C4-2B (cell line): ENCODE data around the gene EPB41L2.

Experiments
- ZFX ChIP-seq: fragments of 450-650 bp; IDR thresholded peaks from 2 replicates; pipeline ENCODE4 v1.6.1; 2017
- TF ChIP-seq, protein P1 (sequence below): fragments of 450-650 bp; conservative IDR thresholded peaks from 2 replicates; pipeline ENCODE4 v1.5.1; 2017; ENCODE audit warnings: mild to moderate bottlenecking

DNA sequence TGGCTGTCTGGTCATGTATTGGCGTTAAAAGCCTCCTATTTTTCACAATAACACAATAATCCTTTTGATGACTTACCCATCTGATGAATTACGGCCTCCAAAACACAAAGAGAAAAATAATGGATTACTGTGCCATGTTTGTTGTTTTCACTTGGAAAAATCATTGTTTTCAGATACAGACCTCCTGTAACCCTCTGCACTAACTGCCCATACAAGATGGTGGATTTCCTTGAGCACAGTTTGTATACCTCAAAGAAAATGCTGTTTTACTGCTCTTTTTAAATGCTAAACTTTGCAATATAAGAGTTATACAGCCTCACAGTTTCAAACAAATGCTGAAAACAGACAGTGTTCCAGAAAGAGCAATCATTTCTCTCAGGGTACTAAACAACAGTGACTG, 174.8 kb downstream of the EPB41L2 start:
- TF ChIP-seq, protein P1, sequence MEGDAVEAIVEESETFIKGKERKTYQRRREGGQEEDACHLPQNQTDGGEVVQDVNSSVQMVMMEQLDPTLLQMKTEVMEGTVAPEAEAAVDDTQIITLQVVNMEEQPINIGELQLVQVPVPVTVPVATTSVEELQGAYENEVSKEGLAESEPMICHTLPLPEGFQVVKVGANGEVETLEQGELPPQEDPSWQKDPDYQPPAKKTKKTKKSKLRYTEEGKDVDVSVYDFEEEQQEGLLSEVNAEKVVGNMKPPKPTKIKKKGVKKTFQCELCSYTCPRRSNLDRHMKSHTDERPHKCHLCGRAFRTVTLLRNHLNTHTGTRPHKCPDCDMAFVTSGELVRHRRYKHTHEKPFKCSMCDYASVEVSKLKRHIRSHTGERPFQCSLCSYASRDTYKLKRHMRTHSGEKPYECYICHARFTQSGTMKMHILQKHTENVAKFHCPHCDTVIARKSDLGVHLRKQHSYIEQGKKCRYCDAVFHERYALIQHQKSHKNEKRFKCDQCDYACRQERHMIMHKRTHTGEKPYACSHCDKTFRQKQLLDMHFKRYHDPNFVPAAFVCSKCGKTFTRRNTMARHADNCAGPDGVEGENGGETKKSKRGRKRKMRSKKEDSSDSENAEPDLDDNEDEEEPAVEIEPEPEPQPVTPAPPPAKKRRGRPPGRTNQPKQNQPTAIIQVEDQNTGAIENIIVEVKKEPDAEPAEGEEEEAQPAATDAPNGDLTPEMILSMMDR: no peak
- no peak for TF ChIP-seq ZFX
